Panc1 (cell line): ENCODE data around the gene MNX1. TPM values are rescaled to one million over a fixed set of nuclear protein-coding genes. Genes with fewer than 3 reads are reported as not detected.

Experiments
- ATAC-seq: fragments of 200-7000 bp; cut with Tn5 transposase; 2 replicates; pipeline ENCODE4 v1.9.1; 2020; ENCODE audit warnings: mild to moderate bottlenecking, moderate library complexity
- BruUV-seq: library from RNA; stranded (reverse); fragments of 400-500 nt; replicated peaks from 2 replicates; lab custom pipeline; 2021; lab: Mats Ljungman, UMichigan
- CTCF ChIA-PET: fragments of 300-600 bp; sonication (Branson Sonifier 250); formaldehyde crosslinking; loops from one replicate; lab custom pipeline; 2022; ENCODE audit warnings: antibody characterized with exemption; lab: Charles Lee
- POLR2A ChIA-PET: fragments of 300-600 bp; sonication (Branson Sonifier 250); formaldehyde crosslinking; loops from one replicate; lab custom pipeline; 2022; ENCODE audit warnings: antibody characterized with exemption; lab: Charles Lee
- DNase-seq: peaks from one replicate; pipeline ENCODE4 v3.0.0-alpha.2; 2010; ENCODE audit warnings: low read depth, low spot score
- H3K27ac ChIP-seq: 2 replicates; pipeline ENCODE4 v1.5.1; 2011; ENCODE audit warnings: mild to moderate bottlenecking, low read length, inconsistent platforms
- H3K27me3 ChIP-seq: fragments of 200-500 bp; sonication (Bioruptor generic); 2 replicates; pipeline ENCODE4 v1.6.0; 2014; ENCODE audit warnings: low read length, inconsistent platforms; ENCODE audit not compliant: control insufficient read depth, insufficient read depth
- H3K36me3 ChIP-seq: fragments of 200-500 bp; sonication (Bioruptor generic); 2 replicates; pipeline ENCODE4 v1.5.1; 2014; ENCODE audit warnings: inconsistent platforms, mild to moderate bottlenecking, low read length, moderate library complexity; ENCODE audit not compliant: control insufficient read depth, insufficient read depth
- H3K4me1 ChIP-seq: 2 replicates; pipeline ENCODE4 v1.5.1; 2011; ENCODE audit warnings: inconsistent platforms, mild to moderate bottlenecking, low read length, moderate library complexity; ENCODE audit not compliant: control insufficient read depth, insufficient read depth
- H3K4me3 ChIP-seq, 2 experiments: 2 replicates each; pipeline ENCODE4 v1.5.1; 2011 to 2012; ENCODE audit warnings: low read depth in 2 of 2, low read length in 2 of 2, mild to moderate bottlenecking in 2 of 2, inconsistent platforms in 1 of 2, moderate library complexity in 1 of 2
- H3K9me3 ChIP-seq: fragments of 200-500 bp; sonication (Bioruptor generic); 2 replicates; pipeline ENCODE4 v1.5.1; 2014; ENCODE audit warnings: low read depth, mild to moderate bottlenecking, inconsistent platforms, low read length, moderate library complexity; ENCODE audit not compliant: control insufficient read depth, insufficient read depth
- CTCF ChIP-seq: fragments of 450-650 bp; IDR thresholded peaks from 2 replicates; pipeline ENCODE4 v1.5.1; 2017; ENCODE audit warnings: mild to moderate bottlenecking
- POLR2AphosphoS5 ChIP-seq: IDR thresholded peaks from 2 replicates; pipeline ENCODE4 v1.6.1; 2012; ENCODE audit warnings: mild to moderate bottlenecking, low read depth, low read length, moderate library complexity
- REST ChIP-seq, 2 experiments: IDR thresholded peaks; 2 replicates each; pipeline ENCODE4 v1.6.1; 2011 to 2012; ENCODE audit warnings: low read depth in 2 of 2, control low read depth in 1 of 2, low read length in 1 of 2, mild to moderate bottlenecking in 1 of 2, moderate library complexity in 1 of 2; ENCODE audit not compliant: insufficient read depth in 1 of 2
- SIN3A ChIP-seq: IDR thresholded peaks from 2 replicates; pipeline ENCODE4 v1.6.1; 2012; ENCODE audit warnings: low read depth, mild to moderate bottlenecking, low read length, moderate library complexity, borderline replicate concordance; ENCODE audit not compliant: insufficient read depth
- TCF7L2 ChIP-seq: IDR thresholded peaks from 2 replicates; pipeline ENCODE4 v1.6.1; 2011; ENCODE audit warnings: mild to moderate bottlenecking, low read depth, low read length, inconsistent platforms
- in situ Hi-C: cut with HindIII; loops from 2 replicates; pipeline ENCODE4 v1.10.0; 2016; ENCODE audit warnings: low sequenced_read_pairs, low pct_unique_long_range_greater_than_20kb
- intact Hi-C: fragments of 100-400 bp; cut with micrococcal nuclease; formaldehyde crosslinking; loops from one replicate; pipeline ENCODE4 v1.10.0; 2022; ENCODE audit not compliant: unreplicated experiment
- total RNA-seq: library from RNA; stranded (reverse); gene quantifications from one replicate; pipeline ENCODE4 v1.2.1, GENCODE V29; 2021; ENCODE audit not compliant: unreplicated experiment

MNX1 gene
- total RNA-seq, 1 experiment from 2014 or later = 3.6 TPM

- in situ Hi-C loops = no loop called here
Measured at GRCh38 chr7:157035979-157036378, 25.5 kb upstream of the MNX1 start.

GRCh38 chr7:157035302-157035701, 24.8 kb upstream of the MNX1 start:
- BruUV-seq = no TSS peak
- in situ Hi-C loops = no loop called here

More at GRCh38 chr7:157035979-157036378, 25.5 kb upstream of the MNX1 start:
- CTCF ChIA-PET = no interaction called here
- intact Hi-C loops = no loop called here
- POLR2A ChIA-PET = no interaction called here
- Histone ChIP-seq H3K27ac (no peak overlapping the region), H3K4me1 (peaks cover 3% of the 10 kb centered on the region), H3K9me3 (no peaks in the 10 kb centered on the region), H3K27me3 (no peaks in the 10 kb centered on the region), H3K4me3 (no peak overlapping the region), H3K36me3 (no peaks in the 10 kb centered on the region)
- BruUV-seq = no TSS peak
- TF ChIP-seq REST (IDR thresholded peaks at IDR 0.05; ENCODE audit: insufficient read depth in 1 of 2, low read depth in 2 of 2, low read length in 1 of 2) = no peak
- TF ChIP-seq SIN3A = no peak
- ATAC-seq (no peak), DNase-seq (no peak)

More at GRCh38 chr7:157035302-157035701, 24.8 kb upstream of the MNX1 start:
- Histone ChIP-seq H3K36me3 (no peaks in the 10 kb centered on the region), H3K4me1 (peaks cover 3% of the 10 kb centered on the region), H3K4me3 (no peak overlapping the region), H3K27ac (no peak overlapping the region), H3K9me3 (no peaks in the 10 kb centered on the region), H3K27me3 (no peaks in the 10 kb centered on the region)
- TF ChIP-seq CTCF = no peak
- no peak for TF ChIP-seq POLR2AphosphoS5
- no peak for TF ChIP-seq REST (IDR thresholded peaks at IDR 0.05; ENCODE audit: insufficient read depth in 1 of 2, low read depth in 2 of 2, low read length in 1 of 2)
- no peak for TF ChIP-seq TCF7L2
- TF ChIP-seq SIN3A = no peak
- POLR2A ChIA-PET = no interaction called here
- DNase-seq (no peak), ATAC-seq (no peak)
- intact Hi-C loops = no loop called here
- CTCF ChIA-PET = no interaction called here
